NOMO-1 (cell line): ENCODE data around the gene CENPP.

ENCODE experiments used
- DNase-seq, 2 experiments: peaks; one replicate each; lab custom pipeline; 2025; ENCODE audit not compliant: unreplicated experiment in 2 of 2; lab: John Stamatoyannopoulos, UW

The CENPP gene

GRCh38 chr9:92325269-92325990 lies at the start of gene CENPP, which contains the start of gene NOL8:
TSS of gene CENPP (plus strand) at chr9:92325953.
TSS of gene NOL8 (minus strand) at chr9:92325350. CDS start at chr9:92324161, 1,189 bp downstream.
- DNase-seq: peak; percentile 87 to 88

- DNase-seq: no peak
Observed at GRCh38 chr9:92276331-92277032, 49.3 kb upstream of the CENPP start.

GRCh38 chr9:92278110-92278509 lies 47.6 kb upstream of the CENPP start:
- no peak for DNase-seq

GRCh38 chr9:92279302-92279701 lies 46.5 kb upstream of the CENPP start:
- DNase-seq: no peak

- no peak for DNase-seq
Observed at GRCh38 chr9:92289708-92290390, 35.9 kb upstream of the CENPP start.

- no peak for DNase-seq
Observed at GRCh38 chr9:92290785-92291429, 34.8 kb upstream of the CENPP start.

GRCh38 chr9:92291577-92291976 lies 34.2 kb upstream of the CENPP start:
- no peak for DNase-seq

- DNase-seq: peak in 1 of 2 experiments; percentile 0
Observed at GRCh38 chr9:92292338-92293074, 33.2 kb upstream of the CENPP start.

- peak in 1 of 2 experiments; percentile 42 for DNase-seq
Observed at GRCh38 chr9:92293075-92293354, 32.7 kb upstream of the CENPP start.

- peak; percentile 95 to 96 for DNase-seq
Observed at GRCh38 chr9:92293452-92294296, 32.1 kb upstream of the CENPP start, which contains the start of gene IARS1. TSS of gene IARS1 (minus strand) at chr9:92293697. CDS start at chr9:92289419, 4,278 bp downstream.

GRCh38 chr9:92294297-92294676 lies 31.5 kb upstream of the CENPP start:
- DNase-seq: peak in 1 of 2 experiments; percentile 26

- no peak for DNase-seq
Observed at GRCh38 chr9:92295240-92295790, 30.4 kb upstream of the CENPP start.

GRCh38 chr9:92295827-92296258 lies 29.9 kb upstream of the CENPP start:
- DNase-seq: no peak

GRCh38 chr9:92297611-92298010 lies 28.1 kb upstream of the CENPP start:
- no peak for DNase-seq

GRCh38 chr9:92298036-92298435 lies 27.7 kb upstream of the CENPP start:
- DNase-seq: no peak

GRCh38 chr9:92299116-92299515 lies 26.6 kb upstream of the CENPP start:
- no peak for DNase-seq

- no peak for DNase-seq
Observed at GRCh38 chr9:92300936-92301335, 24.8 kb upstream of the CENPP start.

- no peak for DNase-seq
Observed at GRCh38 chr9:92308893-92309292, 16.9 kb upstream of the CENPP start.

- no peak for DNase-seq
Observed at GRCh38 chr9:92310562-92310961, 15.2 kb upstream of the CENPP start.
